Neutrophil (primary cell): ENCODE measurements around the gene PRR9.
"Not testable (repeated sequence)": the region's sequence is repeated elsewhere in the genome, so short reads cannot be mapped to it uniquely, and the experiment has no call there.

Experiments used
- H3K27ac ChIP-seq: fragments of 200-600 bp; sonication (generic); 2 replicates; pipeline ENCODE4 v1.5.1; 2016; ENCODE audit warnings: mild to moderate bottlenecking, moderate library complexity
- H3K27me3 ChIP-seq: fragments of 200-600 bp; sonication (generic); 2 replicates; pipeline ENCODE4 v1.6.0; 2016; ENCODE audit warnings: mild to moderate bottlenecking
- H3K36me3 ChIP-seq: fragments of 200-600 bp; sonication (generic); 2 replicates; pipeline ENCODE4 v1.5.1; 2017
- H3K4me1 ChIP-seq, 2 experiments: fragments of 200-600 bp in 1 of 2; sonication (generic) in 1 of 2; 1 replicate in 1 of 2; 2 replicates in 1 of 2; pipeline versions ENCODE4 v1.5.1 to v1.6.1; 2013 to 2016; ENCODE audit warnings: low read depth in 1 of 2, low read length in 1 of 2, mild to moderate bottlenecking in 1 of 2, moderate library complexity in 1 of 2; ENCODE audit not compliant: control insufficient read depth in 1 of 2, insufficient read depth in 1 of 2
- H3K4me3 ChIP-seq, 2 experiments: fragments of 200-600 bp in 1 of 2; sonication (generic) in 1 of 2; 1 replicate in 1 of 2; 2 replicates in 1 of 2; pipeline ENCODE4 v1.5.1; 2013 to 2016; ENCODE audit warnings: low read depth in 1 of 2, low read length in 1 of 2, mild to moderate bottlenecking in 1 of 2, moderate library complexity in 1 of 2
- H3K9me3 ChIP-seq: fragments of 200-600 bp; sonication (generic); 2 replicates; pipeline ENCODE4 v1.5.1; 2016
- TF ChIP-seq, protein P1 (sequence below): fragments of 200-600 bp; sonication (generic); IDR thresholded peaks from 2 replicates; pipeline ENCODE4 v1.5.1; 2016; ENCODE audit warnings: antibody characterized with exemption

The PRR9 gene, protein sequence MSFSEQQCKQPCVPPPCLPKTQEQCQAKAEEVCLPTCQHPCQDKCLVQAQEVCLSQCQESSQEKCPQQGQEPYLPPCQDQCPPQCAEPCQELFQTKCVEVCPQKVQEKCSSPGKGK

GRCh38 chr1:153217212-153217611, at the start of gene PRR9:
Gene PRR9, plus strand, starts transcription at chr1:153217584. Its CDS starts 561 bp downstream, at chr1:153218145.
- no peaks in the 10 kb centered on the region for H3K9me3 ChIP-seq
- H3K36me3 ChIP-seq: no peaks in the 10 kb centered on the region
- H3K4me1 ChIP-seq: no peaks in the 10 kb centered on the region
- H3K4me3 ChIP-seq: no peak within 1 kb of the TSS
- H3K27me3 ChIP-seq: peaks cover 81% of the 10 kb centered on the region
- TF ChIP-seq, protein P1, sequence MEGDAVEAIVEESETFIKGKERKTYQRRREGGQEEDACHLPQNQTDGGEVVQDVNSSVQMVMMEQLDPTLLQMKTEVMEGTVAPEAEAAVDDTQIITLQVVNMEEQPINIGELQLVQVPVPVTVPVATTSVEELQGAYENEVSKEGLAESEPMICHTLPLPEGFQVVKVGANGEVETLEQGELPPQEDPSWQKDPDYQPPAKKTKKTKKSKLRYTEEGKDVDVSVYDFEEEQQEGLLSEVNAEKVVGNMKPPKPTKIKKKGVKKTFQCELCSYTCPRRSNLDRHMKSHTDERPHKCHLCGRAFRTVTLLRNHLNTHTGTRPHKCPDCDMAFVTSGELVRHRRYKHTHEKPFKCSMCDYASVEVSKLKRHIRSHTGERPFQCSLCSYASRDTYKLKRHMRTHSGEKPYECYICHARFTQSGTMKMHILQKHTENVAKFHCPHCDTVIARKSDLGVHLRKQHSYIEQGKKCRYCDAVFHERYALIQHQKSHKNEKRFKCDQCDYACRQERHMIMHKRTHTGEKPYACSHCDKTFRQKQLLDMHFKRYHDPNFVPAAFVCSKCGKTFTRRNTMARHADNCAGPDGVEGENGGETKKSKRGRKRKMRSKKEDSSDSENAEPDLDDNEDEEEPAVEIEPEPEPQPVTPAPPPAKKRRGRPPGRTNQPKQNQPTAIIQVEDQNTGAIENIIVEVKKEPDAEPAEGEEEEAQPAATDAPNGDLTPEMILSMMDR: no peak
- no peak within 1 kb of the TSS for H3K27ac ChIP-seq

GRCh38 chr1:153168686-153169085, 48.7 kb upstream of the PRR9 start:
- H3K9me3 ChIP-seq: no peaks in the 10 kb centered on the region
- no peaks in the 10 kb centered on the region for H3K36me3 ChIP-seq
- no peak overlapping the region for H3K4me3 ChIP-seq
- no peak overlapping the region for H3K27ac ChIP-seq
- peaks cover 33% of the 10 kb centered on the region for H3K27me3 ChIP-seq
- no peaks in the 10 kb centered on the region for H3K4me1 ChIP-seq
- TF ChIP-seq, protein P1: no peak

DNA sequence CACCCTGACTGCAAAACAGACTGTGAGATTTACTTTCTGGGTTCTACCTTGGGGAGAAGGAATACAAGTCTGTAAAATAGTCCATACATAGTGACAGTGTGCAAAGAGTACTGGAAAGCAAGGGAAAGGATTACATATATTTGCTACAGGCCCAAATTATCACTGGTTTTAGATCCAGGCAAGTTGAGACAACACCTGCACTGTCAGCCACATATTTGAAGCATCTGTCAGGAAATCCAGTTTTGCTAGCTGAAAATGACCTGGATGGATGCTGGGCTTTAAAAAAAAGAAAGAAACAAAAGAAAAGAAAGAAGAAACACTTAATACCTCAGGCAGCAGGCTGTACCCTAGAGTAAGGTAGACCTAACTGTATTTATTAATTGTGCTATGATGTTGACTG, 42.8 kb upstream of the PRR9 start:
- Histone ChIP-seq H3K36me3 (no peaks in the 10 kb centered on the region), H3K4me1 (no peaks in the 10 kb centered on the region), H3K27me3 (peaks cover 45% of the 10 kb centered on the region), H3K27ac (no peak overlapping the region), H3K4me3 (no peak overlapping the region), H3K9me3 (no peaks in the 10 kb centered on the region)
- TF ChIP-seq, protein P1: no peak

DNA sequence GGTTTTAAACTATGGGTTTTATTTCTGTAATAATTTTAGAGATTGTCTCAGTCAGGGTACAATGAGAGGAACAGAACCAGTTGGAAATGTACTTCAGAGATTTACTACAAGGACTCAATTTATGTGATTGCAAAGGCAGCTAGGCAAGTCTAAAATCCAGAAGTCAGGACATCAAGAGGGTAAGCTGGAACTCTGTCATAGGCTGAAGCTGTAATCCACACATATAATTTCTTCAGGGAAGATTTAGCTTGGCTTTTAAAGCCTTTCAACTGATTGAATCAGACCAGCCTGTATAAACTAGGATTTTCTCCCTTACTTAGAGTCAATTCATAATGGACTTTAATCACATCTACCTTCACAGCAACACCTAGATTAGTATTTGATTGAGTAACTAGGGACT, 38.5 kb upstream of the PRR9 start:
- no peaks in the 10 kb centered on the region for H3K36me3 ChIP-seq
- H3K4me3 ChIP-seq: no peak overlapping the region
- peaks cover 57% of the 10 kb centered on the region for H3K27me3 ChIP-seq
- H3K9me3 ChIP-seq: no peaks in the 10 kb centered on the region
- TF ChIP-seq, protein P1: no peak
- H3K27ac ChIP-seq: no peak overlapping the region
- H3K4me1 ChIP-seq: no peaks in the 10 kb centered on the region

GRCh38 chr1:153180556-153180955, 36.8 kb upstream of the PRR9 start:
- H3K9me3 ChIP-seq: no peaks in the 10 kb centered on the region
- TF ChIP-seq, protein P1: no peak
- H3K27ac ChIP-seq: no peak overlapping the region
- peaks cover 55% of the 10 kb centered on the region for H3K27me3 ChIP-seq
- H3K4me1 ChIP-seq: no peaks in the 10 kb centered on the region
- H3K36me3 ChIP-seq: no peaks in the 10 kb centered on the region
- no peak overlapping the region for H3K4me3 ChIP-seq

GRCh38 chr1:153188301-153188700, 29.1 kb upstream of the PRR9 start:
- not testable (repeated sequence) for H3K4me1 ChIP-seq, H3K36me3 ChIP-seq, H3K27ac ChIP-seq, H3K4me3 ChIP-seq, H3K9me3 ChIP-seq
- H3K27me3 ChIP-seq: peaks cover 62% of the 10 kb centered on the region
